ENCODE data around the gene MRPL43.

The MRPL43 gene

DNA sequence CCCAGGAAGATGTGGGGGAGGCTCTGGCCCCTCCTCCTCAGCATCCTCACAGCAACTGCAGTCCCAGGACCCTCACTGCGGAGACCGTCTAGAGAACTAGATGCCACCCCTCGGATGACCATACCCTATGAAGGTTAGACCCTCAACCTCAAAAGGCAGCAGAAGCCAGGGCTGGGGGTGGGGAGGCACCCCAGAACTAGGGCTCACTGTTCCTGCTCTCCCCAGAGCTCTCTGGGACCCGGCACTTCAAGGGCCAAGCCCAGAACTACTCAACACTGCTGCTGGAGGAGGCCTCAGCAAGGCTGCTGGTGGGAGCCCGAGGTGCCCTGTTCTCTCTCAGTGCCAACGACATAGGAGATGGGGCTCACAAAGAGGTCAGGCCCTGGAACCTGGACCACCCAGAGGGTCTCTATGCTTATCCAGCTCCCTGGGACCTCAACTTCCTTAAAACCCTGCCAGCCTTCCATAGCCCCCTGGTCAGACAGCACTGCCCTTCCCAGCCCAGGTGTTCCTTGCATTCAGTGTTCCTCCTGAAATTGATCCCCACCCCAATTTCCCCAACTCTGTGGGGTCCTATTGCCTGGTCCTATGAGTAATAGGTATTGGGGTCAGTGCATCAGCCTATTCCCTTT, 14.3 kb downstream of the MRPL43 start:
- no peak overlapping the region for H3K4me3 ChIP-seq (ENCODE audit: low read length in 2 of 2)
- no peaks in the 10 kb centered on the region for H3K27me3 ChIP-seq (ENCODE audit: control insufficient read depth in 2 of 2, insufficient read depth in 2 of 2, low read length in 2 of 2)
- H3K9ac ChIP-seq (ENCODE audit: low read depth in 1 of 2, low read length in 2 of 2), result no peak overlapping the region
- H3K27ac ChIP-seq (ENCODE audit: low read depth in 2 of 2, low read length in 2 of 2), result no peak overlapping the region
- peaks cover 28 to 44% of the 10 kb centered on the region in 2 donors for H3K4me1 ChIP-seq (ENCODE audit: control insufficient read depth in 2 of 2, insufficient read depth in 2 of 2, low read length in 2 of 2)
- H3K9me3 ChIP-seq (ENCODE audit: control insufficient read depth in 2 of 2, low read length in 2 of 2), result no peaks in the 10 kb centered on the region
- H3K36me3 ChIP-seq (ENCODE audit: control insufficient read depth in 2 of 2, insufficient read depth in 2 of 2, low read length in 2 of 2), result peaks cover 25 to 34% of the 10 kb centered on the region in 2 donors

DNA sequence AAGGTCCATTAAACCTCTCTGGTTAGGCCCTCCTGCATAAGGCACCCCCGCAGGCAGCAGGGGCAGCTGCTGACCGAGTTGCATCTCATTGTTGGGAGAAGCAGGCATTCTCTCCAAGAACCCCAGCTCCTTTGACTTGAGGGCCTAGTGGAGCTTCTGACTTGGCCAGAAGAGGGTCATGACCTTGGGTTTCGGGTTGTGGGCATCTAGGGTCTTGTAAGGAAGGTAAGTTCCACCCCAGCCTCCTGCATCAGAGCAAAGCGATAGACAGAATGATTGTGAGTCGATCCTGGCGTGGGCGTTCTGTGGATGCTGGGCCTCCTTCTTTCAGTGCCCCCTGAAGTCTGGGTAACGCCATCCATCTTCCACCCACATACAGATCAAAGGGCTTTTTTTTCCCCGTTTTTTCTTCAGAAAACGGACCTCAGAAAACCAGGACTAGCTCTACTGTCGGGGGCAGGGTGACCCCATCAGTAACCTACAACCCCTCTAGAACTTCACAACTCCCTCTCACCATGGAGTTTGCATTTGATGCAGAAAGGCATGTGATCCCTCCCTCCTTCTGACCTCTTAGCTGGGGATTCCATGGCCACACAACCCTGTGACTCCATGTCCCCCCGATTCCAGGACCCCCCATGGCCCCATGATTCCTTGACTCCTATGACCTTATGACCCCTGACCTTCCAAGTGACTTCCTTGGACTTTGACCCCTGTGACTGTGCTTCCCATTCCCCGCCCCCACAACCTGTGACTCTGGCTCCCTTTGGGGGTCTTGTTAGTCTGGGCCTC, 15.0 kb downstream of the MRPL43 start:
- Histone ChIP-seq H3K9ac (ENCODE audit: low read depth in 1 of 2, low read length in 2 of 2) (peak overlapping the region in 1 of 2 donors; percentile 34), H3K27ac (ENCODE audit: low read depth in 2 of 2, low read length in 2 of 2) (peak overlapping the region in 1 of 2 donors; percentile 94), H3K9me3 (ENCODE audit: control insufficient read depth in 2 of 2, low read length in 2 of 2) (no peaks in the 10 kb centered on the region), H3K27me3 (ENCODE audit: control insufficient read depth in 2 of 2, insufficient read depth in 2 of 2, low read length in 2 of 2) (no peaks in the 10 kb centered on the region), H3K4me3 (ENCODE audit: low read length in 2 of 2) (peak overlapping the region; percentile 86 to 94), H3K36me3 (ENCODE audit: control insufficient read depth in 2 of 2, insufficient read depth in 2 of 2, low read length in 2 of 2) (peaks cover 22 to 27% of the 10 kb centered on the region in 2 donors), H3K4me1 (ENCODE audit: control insufficient read depth in 2 of 2, insufficient read depth in 2 of 2, low read length in 2 of 2) (peaks cover 30 to 49% of the 10 kb centered on the region in 2 donors)

- Histone ChIP-seq H3K9ac (ENCODE audit: low read depth in 1 of 2, low read length in 2 of 2) (peak overlapping the region; percentile 38 to 89), H3K27me3 (ENCODE audit: control insufficient read depth in 2 of 2, insufficient read depth in 2 of 2, low read length in 2 of 2) (no peaks in the 10 kb centered on the region), H3K27ac (ENCODE audit: low read depth in 2 of 2, low read length in 2 of 2) (peak overlapping the region; percentile 94 to 95), H3K4me3 (ENCODE audit: low read length in 2 of 2) (peak overlapping the region; percentile 86 to 94), H3K4me1 (ENCODE audit: control insufficient read depth in 2 of 2, insufficient read depth in 2 of 2, low read length in 2 of 2) (peaks cover 32 to 50% of the 10 kb centered on the region in 2 donors), H3K9me3 (ENCODE audit: control insufficient read depth in 2 of 2, low read length in 2 of 2) (no peaks in the 10 kb centered on the region), H3K36me3 (ENCODE audit: control insufficient read depth in 2 of 2, insufficient read depth in 2 of 2, low read length in 2 of 2) (peaks cover 16 to 23% of the 10 kb centered on the region in 2 donors)
Observed at GRCh38 chr10:100970914-100971811, 16.1 kb downstream of the MRPL43 start.

GRCh38 chr10:100970076-100970913, 17.0 kb downstream of the MRPL43 start:
- H3K9ac ChIP-seq (ENCODE audit: low read depth in 1 of 2, low read length in 2 of 2), result peak overlapping the region; percentile 88 to 89
- H3K4me1 ChIP-seq (ENCODE audit: control insufficient read depth in 2 of 2, insufficient read depth in 2 of 2, low read length in 2 of 2), result peaks cover 32 to 57% of the 10 kb centered on the region in 2 donors
- H3K36me3 ChIP-seq (ENCODE audit: control insufficient read depth in 2 of 2, insufficient read depth in 2 of 2, low read length in 2 of 2), result peaks cover 18 to 32% of the 10 kb centered on the region in 2 donors
- H3K27me3 ChIP-seq (ENCODE audit: control insufficient read depth in 2 of 2, insufficient read depth in 2 of 2, low read length in 2 of 2), result no peaks in the 10 kb centered on the region
- no peaks in the 10 kb centered on the region for H3K9me3 ChIP-seq (ENCODE audit: control insufficient read depth in 2 of 2, low read length in 2 of 2)
- peak overlapping the region; percentile 86 to 94 for H3K4me3 ChIP-seq (ENCODE audit: low read length in 2 of 2)
- peak overlapping the region; percentile 94 to 95 for H3K27ac ChIP-seq (ENCODE audit: low read depth in 2 of 2, low read length in 2 of 2)

DNA sequence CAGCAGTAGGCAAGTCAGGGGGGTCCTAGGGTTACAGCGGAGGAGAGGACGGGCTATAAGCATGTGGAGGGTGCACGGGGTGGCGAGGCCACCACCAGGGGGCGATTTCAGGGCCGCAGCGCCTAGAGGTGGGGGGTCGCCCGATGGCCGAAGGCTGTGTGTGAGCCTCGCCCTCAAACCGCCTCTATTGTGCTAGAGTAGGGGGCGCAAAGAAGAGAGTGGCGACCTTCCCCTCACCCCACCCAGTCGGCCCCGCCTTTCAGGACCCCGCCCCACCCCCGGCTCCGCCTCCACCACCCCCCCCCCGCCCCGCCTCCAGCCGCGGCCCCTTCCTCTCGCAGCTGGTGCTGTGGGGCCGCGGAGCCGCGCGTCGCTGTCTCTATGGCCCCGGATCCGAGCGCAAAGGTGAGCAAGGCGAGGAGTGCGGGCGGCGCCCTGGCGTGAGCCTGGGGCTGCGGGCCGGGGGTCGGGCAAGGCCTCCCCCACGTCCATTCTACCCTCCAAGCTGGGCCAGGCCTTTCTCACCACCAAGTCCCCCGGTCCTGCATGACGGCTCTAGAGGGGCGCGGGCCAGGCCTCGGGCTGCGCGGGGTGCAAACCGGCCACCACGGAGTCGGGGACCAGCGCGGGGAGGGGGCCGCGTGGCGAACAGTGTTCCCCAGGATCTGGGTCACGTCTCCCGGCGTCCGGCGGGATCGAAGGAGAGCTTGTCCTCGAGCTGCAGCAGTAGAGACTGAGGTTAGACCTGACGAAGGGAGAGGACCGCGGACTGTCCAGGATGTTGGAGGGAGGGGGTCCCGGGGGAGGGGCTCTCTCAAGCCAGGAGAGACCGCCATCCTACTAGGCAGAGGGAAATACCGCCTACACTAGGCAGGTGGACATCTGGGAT, 17.9 kb downstream of the MRPL43 start, which contains the start of gene SEMA4G:
Gene SEMA4G (plus strand): TSS at position 318 of the 889 bp plus-strand sequence. CDS start 3,409 bp downstream, outside the sequence.
- H3K4me3 ChIP-seq (ENCODE audit: low read length in 2 of 2), result peak within 1 kb of the TSS; percentile 86 to 94
- peaks cover 32 to 58% of the 10 kb centered on the region in 2 donors for H3K4me1 ChIP-seq (ENCODE audit: control insufficient read depth in 2 of 2, insufficient read depth in 2 of 2, low read length in 2 of 2)
- H3K27ac ChIP-seq (ENCODE audit: low read depth in 2 of 2, low read length in 2 of 2), result peak within 1 kb of the TSS; percentile 94 to 95
- H3K9ac ChIP-seq (ENCODE audit: low read depth in 1 of 2, low read length in 2 of 2), result peak within 1 kb of the TSS; percentile 88 to 89
- no peaks in the 10 kb centered on the region for H3K9me3 ChIP-seq (ENCODE audit: control insufficient read depth in 2 of 2, low read length in 2 of 2)
- peaks cover 18 to 29% of the 10 kb centered on the region in 2 donors for H3K36me3 ChIP-seq (ENCODE audit: control insufficient read depth in 2 of 2, insufficient read depth in 2 of 2, low read length in 2 of 2)
- H3K27me3 ChIP-seq (ENCODE audit: control insufficient read depth in 2 of 2, insufficient read depth in 2 of 2, low read length in 2 of 2), result no peaks in the 10 kb centered on the region

DNA sequence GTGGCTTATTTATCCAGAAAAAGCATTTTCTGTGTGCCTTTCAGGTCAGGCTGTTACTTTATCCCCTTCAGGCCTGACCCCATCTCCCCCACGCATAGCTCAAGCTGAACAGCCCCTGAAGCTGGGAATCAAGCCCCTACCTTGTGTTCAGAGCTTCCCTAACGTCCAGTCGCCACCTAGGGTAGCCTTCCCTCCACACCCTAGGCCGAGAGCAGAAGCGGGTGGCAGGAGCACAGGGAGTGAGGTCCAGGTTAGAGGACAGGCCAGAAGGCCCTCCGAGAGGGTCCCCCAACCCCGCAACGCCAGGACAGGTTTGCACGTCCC, 18.5 kb downstream of the MRPL43 start:
- Histone ChIP-seq H3K4me3 (ENCODE audit: low read length in 2 of 2) (peak overlapping the region; percentile 69 to 94), H3K27ac (ENCODE audit: low read depth in 2 of 2, low read length in 2 of 2) (peak overlapping the region; percentile 74 to 84), H3K4me1 (ENCODE audit: control insufficient read depth in 2 of 2, insufficient read depth in 2 of 2, low read length in 2 of 2) (peaks cover 32 to 58% of the 10 kb centered on the region in 2 donors), H3K9me3 (ENCODE audit: control insufficient read depth in 2 of 2, low read length in 2 of 2) (no peaks in the 10 kb centered on the region), H3K36me3 (ENCODE audit: control insufficient read depth in 2 of 2, insufficient read depth in 2 of 2, low read length in 2 of 2) (peaks cover 18 to 29% of the 10 kb centered on the region in 2 donors), H3K27me3 (ENCODE audit: control insufficient read depth in 2 of 2, insufficient read depth in 2 of 2, low read length in 2 of 2) (no peaks in the 10 kb centered on the region), H3K9ac (ENCODE audit: low read depth in 1 of 2, low read length in 2 of 2) (peak overlapping the region; percentile 61 to 65)

DNA sequence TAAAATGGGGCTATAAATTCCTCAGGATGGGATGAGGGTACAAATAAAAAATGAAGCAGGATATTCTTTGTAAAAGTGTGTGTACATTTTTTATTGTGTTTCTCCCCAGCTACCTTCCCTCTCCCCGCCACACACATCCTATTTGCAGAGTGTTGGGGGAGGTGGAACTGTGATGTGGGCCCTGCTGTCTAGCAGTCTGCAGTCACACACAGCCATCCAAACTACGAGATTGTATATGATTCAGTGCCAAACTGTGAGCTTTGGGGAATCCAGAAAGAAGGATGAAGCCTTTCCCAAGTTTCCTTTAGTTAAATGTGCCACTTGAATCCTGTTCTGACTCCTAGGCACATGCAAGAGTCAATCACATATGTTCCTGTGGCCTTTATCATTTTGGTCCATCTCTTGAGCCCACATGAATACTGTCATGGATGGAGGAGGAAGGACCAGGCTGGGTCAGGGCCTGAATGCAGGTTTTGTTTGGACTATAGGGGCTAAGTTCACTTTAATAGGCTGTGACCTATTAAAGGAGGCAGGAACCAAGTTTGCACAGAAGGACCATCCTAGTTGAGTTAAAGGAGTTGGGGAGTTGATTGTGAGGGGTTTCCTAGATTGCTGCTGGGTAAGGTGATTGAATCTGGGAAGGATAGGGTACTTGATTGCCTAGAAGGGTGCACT, 19.1 kb downstream of the MRPL43 start:
- Histone ChIP-seq H3K4me1 (ENCODE audit: control insufficient read depth in 2 of 2, insufficient read depth in 2 of 2, low read length in 2 of 2) (peaks cover 32 to 58% of the 10 kb centered on the region in 2 donors), H3K9ac (ENCODE audit: low read depth in 1 of 2, low read length in 2 of 2) (peak overlapping the region; percentile 61 to 65), H3K9me3 (ENCODE audit: control insufficient read depth in 2 of 2, low read length in 2 of 2) (no peaks in the 10 kb centered on the region), H3K4me3 (ENCODE audit: low read length in 2 of 2) (peak overlapping the region; percentile 69 to 94), H3K36me3 (ENCODE audit: control insufficient read depth in 2 of 2, insufficient read depth in 2 of 2, low read length in 2 of 2) (peaks cover 13 to 31% of the 10 kb centered on the region in 2 donors), H3K27ac (ENCODE audit: low read depth in 2 of 2, low read length in 2 of 2) (peak overlapping the region; percentile 74 to 84), H3K27me3 (ENCODE audit: control insufficient read depth in 2 of 2, insufficient read depth in 2 of 2, low read length in 2 of 2) (no peaks in the 10 kb centered on the region)

GRCh38 chr10:100967332-100967731, 20.0 kb downstream of the MRPL43 start:
- peaks cover 30 to 51% of the 10 kb centered on the region in 2 donors for H3K4me1 ChIP-seq (ENCODE audit: control insufficient read depth in 2 of 2, insufficient read depth in 2 of 2, low read length in 2 of 2)
- H3K27ac ChIP-seq (ENCODE audit: low read depth in 2 of 2, low read length in 2 of 2), result peak overlapping the region; percentile 64 to 74
- no peak overlapping the region for H3K4me3 ChIP-seq (ENCODE audit: low read length in 2 of 2)
- no peaks in the 10 kb centered on the region for H3K27me3 ChIP-seq (ENCODE audit: control insufficient read depth in 2 of 2, insufficient read depth in 2 of 2, low read length in 2 of 2)
- H3K9ac ChIP-seq (ENCODE audit: low read depth in 1 of 2, low read length in 2 of 2), result no peak overlapping the region
- peaks cover 15 to 32% of the 10 kb centered on the region in 2 donors for H3K36me3 ChIP-seq (ENCODE audit: control insufficient read depth in 2 of 2, insufficient read depth in 2 of 2, low read length in 2 of 2)
- H3K9me3 ChIP-seq (ENCODE audit: control insufficient read depth in 2 of 2, low read length in 2 of 2), result no peaks in the 10 kb centered on the region

All from mucosa of rectum (tissue), 2 donors.